ENCODE measurements around the gene MS4A10.

DNA sequence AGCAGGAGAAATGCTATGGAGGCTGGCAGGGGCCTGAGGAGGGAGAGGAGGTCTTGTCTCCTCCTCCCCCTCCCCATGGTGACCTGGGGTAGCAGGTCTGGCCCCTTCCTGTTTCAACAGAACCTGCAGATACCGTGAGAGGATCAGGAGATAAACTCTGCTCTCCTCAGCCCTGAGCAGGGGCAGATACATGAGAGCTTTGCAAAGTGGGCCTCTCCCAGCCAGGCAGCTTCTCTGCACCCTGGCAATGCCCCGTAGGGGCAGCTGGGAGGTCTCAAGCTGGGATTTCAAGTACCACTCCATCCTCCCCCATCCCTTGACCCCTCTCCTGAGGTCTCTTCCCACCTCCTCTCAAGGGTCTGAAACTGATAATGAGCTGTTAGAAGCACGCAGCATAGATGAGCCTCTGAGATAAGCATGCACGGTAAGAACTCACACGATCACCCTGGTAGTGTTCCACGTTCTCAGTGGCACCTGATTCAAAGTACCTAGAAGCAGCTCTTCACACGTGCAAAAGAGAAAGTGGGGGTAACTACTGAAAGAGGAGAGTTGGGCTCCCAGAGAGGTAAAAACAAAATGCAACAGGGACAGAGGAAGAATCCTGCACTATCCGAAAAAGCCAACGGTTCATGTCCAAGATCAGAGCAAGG is 51.9 kb downstream of the MS4A10 start:
- TF ChIP-seq, protein P1, sequence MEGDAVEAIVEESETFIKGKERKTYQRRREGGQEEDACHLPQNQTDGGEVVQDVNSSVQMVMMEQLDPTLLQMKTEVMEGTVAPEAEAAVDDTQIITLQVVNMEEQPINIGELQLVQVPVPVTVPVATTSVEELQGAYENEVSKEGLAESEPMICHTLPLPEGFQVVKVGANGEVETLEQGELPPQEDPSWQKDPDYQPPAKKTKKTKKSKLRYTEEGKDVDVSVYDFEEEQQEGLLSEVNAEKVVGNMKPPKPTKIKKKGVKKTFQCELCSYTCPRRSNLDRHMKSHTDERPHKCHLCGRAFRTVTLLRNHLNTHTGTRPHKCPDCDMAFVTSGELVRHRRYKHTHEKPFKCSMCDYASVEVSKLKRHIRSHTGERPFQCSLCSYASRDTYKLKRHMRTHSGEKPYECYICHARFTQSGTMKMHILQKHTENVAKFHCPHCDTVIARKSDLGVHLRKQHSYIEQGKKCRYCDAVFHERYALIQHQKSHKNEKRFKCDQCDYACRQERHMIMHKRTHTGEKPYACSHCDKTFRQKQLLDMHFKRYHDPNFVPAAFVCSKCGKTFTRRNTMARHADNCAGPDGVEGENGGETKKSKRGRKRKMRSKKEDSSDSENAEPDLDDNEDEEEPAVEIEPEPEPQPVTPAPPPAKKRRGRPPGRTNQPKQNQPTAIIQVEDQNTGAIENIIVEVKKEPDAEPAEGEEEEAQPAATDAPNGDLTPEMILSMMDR (conservative IDR thresholded peaks at IDR 0.05; ENCODE audit: low read depth in 2 of 2): no peak
- TF ChIP-seq JUNB (IDR thresholded peaks at IDR 0.05; ENCODE audit: unreplicated experiment) (no peak), POLR2AphosphoS5 (IDR thresholded peaks at IDR 0.05; ENCODE audit: low read depth) (no peak), EZH2 (IDR thresholded peaks at IDR 0.05; ENCODE audit: low read depth, unreplicated experiment) (no peak), REST (IDR thresholded peaks at IDR 0.05; ENCODE audit: unreplicated experiment) (no peak), ETS1 (IDR thresholded peaks at IDR 0.05) (no peak)

Data from GM23338 (cell line).